ENCODE measurements around the gene MYO5A.

MYO5A gene

GRCh38 chr15:52278636-52279367 lies 249.9 kb downstream of the MYO5A start:
- ATAC-seq = no peak
- TF ChIP-seq TOX (CRISPR knock-in tag; IDR thresholded peaks at IDR 0.05; ENCODE audit: borderline replicate concordance) = no peak
- TF ChIP-seq GLIS3 (CRISPR knock-in tag; IDR thresholded peaks at IDR 0.05) = no peak
- TF ChIP-seq CREB5 (CRISPR knock-in tag; IDR thresholded peaks at IDR 0.05; ENCODE audit: low read depth) = no peak
- no peak for TF ChIP-seq ZNF565 (CRISPR knock-in tag; conservative IDR thresholded peaks at IDR 0.05; ENCODE audit: low read depth)
- no peak for TF ChIP-seq RARB (CRISPR knock-in tag; IDR thresholded peaks at IDR 0.05)
- TF ChIP-seq ESRRG (CRISPR knock-in tag; IDR thresholded peaks at IDR 0.05) = no peak
- TF ChIP-seq ZC3H10 (CRISPR knock-in tag; IDR thresholded peaks at IDR 0.05) = no peak
- TF ChIP-seq CSRNP3 (CRISPR knock-in tag; IDR thresholded peaks at IDR 0.05) = no peak
- TF ChIP-seq ZFP3 (CRISPR knock-in tag; IDR thresholded peaks at IDR 0.05) = no peak
- TF ChIP-seq PPARA (CRISPR knock-in tag; IDR thresholded peaks at IDR 0.05; ENCODE audit: borderline replicate concordance) = no peak

GRCh38 chr15:52278135-52278534 lies 250.5 kb downstream of the MYO5A start:
- no peak for ATAC-seq
- TF ChIP-seq OSR1 (CRISPR knock-in tag; IDR thresholded peaks at IDR 0.05) = no peak

GRCh38 chr15:52277575-52277974 lies 251.1 kb downstream of the MYO5A start:
- no peak for TF ChIP-seq CREB5 (CRISPR knock-in tag; IDR thresholded peaks at IDR 0.05; ENCODE audit: low read depth)
- TF ChIP-seq ZNF70 (CRISPR knock-in tag; IDR thresholded peaks at IDR 0.05) = no peak
- ATAC-seq = no peak

GRCh38 chr15:52276256-52276770 lies 252.4 kb downstream of the MYO5A start:
- TF ChIP-seq POU6F1 (CRISPR knock-in tag; IDR thresholded peaks at IDR 0.05; ENCODE audit: borderline replicate concordance, low read depth) (no peak), ZFP30 (CRISPR knock-in tag; IDR thresholded peaks at IDR 0.05) (no peak)
- ATAC-seq = no peak

GRCh38 chr15:52263563-52264282 lies 265.0 kb downstream of the MYO5A start:
- TF ChIP-seq ISL1 (CRISPR knock-in tag; IDR thresholded peaks at IDR 0.05) (no peak), ZC3H10 (CRISPR knock-in tag; IDR thresholded peaks at IDR 0.05) (no peak), BACH2 (CRISPR knock-in tag; IDR thresholded peaks at IDR 0.05; ENCODE audit: borderline replicate concordance) (no peak), CSRNP3 (CRISPR knock-in tag; IDR thresholded peaks at IDR 0.05) (no peak), TOX (CRISPR knock-in tag; IDR thresholded peaks at IDR 0.05; ENCODE audit: borderline replicate concordance) (no peak), ESRRG (CRISPR knock-in tag; IDR thresholded peaks at IDR 0.05) (no peak), PATZ1 (CRISPR knock-in tag; IDR thresholded peaks at IDR 0.05; ENCODE audit: borderline replicate concordance) (no peak), ZNF565 (CRISPR knock-in tag; conservative IDR thresholded peaks at IDR 0.05; ENCODE audit: low read depth) (no peak), GLIS3 (CRISPR knock-in tag; IDR thresholded peaks at IDR 0.05) (no peak), ZNF8 (CRISPR knock-in tag; IDR thresholded peaks at IDR 0.05) (no peak), ZFP3 (CRISPR knock-in tag; IDR thresholded peaks at IDR 0.05) (no peak), ARNTL (CRISPR knock-in tag; IDR thresholded peaks at IDR 0.05; ENCODE audit: borderline replicate concordance, low read depth) (no peak)

More at GRCh38 chr15:52263563-52264282, 265.0 kb downstream of the MYO5A start:
- ATAC-seq = no peak
